DOHH2 (cell line): ENCODE data around the gene WHAMM.

Source experiments
- H3F3A ChIP-seq: fragments of 200-600 bp; sonication (generic), shearing (Covaris generic); 2 replicates; pipeline ENCODE4 v1.6.0; 2016; ENCODE audit warnings: antibody characterized with exemption, mild to moderate bottlenecking; ENCODE audit not compliant: control insufficient read depth, insufficient read depth
- H3K27ac ChIP-seq: fragments of 200-600 bp; sonication (generic); 2 replicates; pipeline ENCODE4 v1.5.1; 2014; ENCODE audit warnings: low read depth, mild to moderate bottlenecking, low read length, moderate library complexity
- H3K27me3 ChIP-seq: fragments of 200-600 bp; sonication (generic); 2 replicates; pipeline ENCODE4 v1.6.1; 2014; ENCODE audit warnings: mild to moderate bottlenecking, low read length, mixed read lengths; ENCODE audit not compliant: control insufficient read depth
- H3K36me3 ChIP-seq: fragments of 200-600 bp; sonication (generic); 2 replicates; pipeline ENCODE4 v1.6.1; 2014; ENCODE audit warnings: mild to moderate bottlenecking, low read length, moderate library complexity, mixed read lengths; ENCODE audit not compliant: control insufficient read depth
- H3K4me1 ChIP-seq: fragments of 200-600 bp; sonication (generic); 2 replicates; pipeline ENCODE4 v1.6.1; 2014; ENCODE audit warnings: mild to moderate bottlenecking, low read length, mixed read lengths; ENCODE audit not compliant: control insufficient read depth
- H3K4me2 ChIP-seq: fragments of 200-600 bp; sonication (generic); 2 replicates; pipeline ENCODE4 v1.6.0; 2014; ENCODE audit warnings: mild to moderate bottlenecking, low read length, moderate library complexity
- H3K4me3 ChIP-seq: fragments of 200-600 bp; sonication (generic); 2 replicates; pipeline ENCODE4 v1.5.1; 2014; ENCODE audit warnings: mild to moderate bottlenecking, low read length, mixed read lengths
- H3K79me2 ChIP-seq: fragments of 200-600 bp; sonication (generic); 2 replicates; pipeline ENCODE4 v1.6.1; 2014; ENCODE audit warnings: mild to moderate bottlenecking, low read length, mixed read lengths; ENCODE audit not compliant: control insufficient read depth
- H3K9me2 ChIP-seq: fragments of 200-600 bp; sonication (generic); replicated peaks from 2 replicates; pipeline ENCODE4 v1.6.1; 2014; ENCODE audit warnings: mild to moderate bottlenecking, low read length, mixed read lengths; ENCODE audit not compliant: control insufficient read depth
- H3K9me3 ChIP-seq: fragments of 200-600 bp; sonication (generic); 2 replicates; pipeline ENCODE4 v1.6.1; 2014; ENCODE audit warnings: antibody characterized with exemption, low read length, mixed read lengths; ENCODE audit not compliant: control insufficient read depth, insufficient read depth
- H4K20me1 ChIP-seq: fragments of 200-600 bp; sonication (generic); 2 replicates; pipeline ENCODE4 v1.6.0; 2014; ENCODE audit warnings: low read depth, mild to moderate bottlenecking, antibody characterized with exemption, low read length, moderate library complexity; ENCODE audit not compliant: control insufficient read depth, insufficient read depth
- EZH2phosphoT487 ChIP-seq: fragments of 200-600 bp; sonication (generic); IDR thresholded peaks from 2 replicates; pipeline ENCODE4 v1.6.1; 2017; ENCODE audit warnings: borderline replicate concordance, mild to moderate bottlenecking, antibody characterized with exemption, low read length, moderate library complexity, mixed read lengths
- TF ChIP-seq, protein P1 (sequence below): fragments of 200-600 bp; sonication (generic); IDR thresholded peaks from one replicate; pipeline ENCODE4 v1.5.1; 2014; ENCODE audit warnings: antibody characterized with exemption, mild to moderate bottlenecking, low read depth, low read length; ENCODE audit not compliant: poor library complexity, severe bottlenecking

The WHAMM gene

GRCh38 chr15:82798531-82799166 is 10.8 kb upstream of the WHAMM start:
- Histone ChIP-seq H3K9me3 (no peaks in the 10 kb centered on the region), H3K4me2 (no peak overlapping the region), H3K27me3 (no peaks in the 10 kb centered on the region), H3F3A (no peaks in the 10 kb centered on the region), H3K4me3 (no peak overlapping the region), H4K20me1 (0 out of 2 replicates have a peak, but pooled peaks cover 2% of the 10 kb centered on the region), H3K79me2 (no peaks in the 10 kb centered on the region), H3K9me2 (no peaks in the 10 kb centered on the region), H3K27ac (no peak overlapping the region), H3K36me3 (no peaks in the 10 kb centered on the region), H3K4me1 (no peaks in the 10 kb centered on the region)
- TF ChIP-seq EZH2phosphoT487: no peak
- TF ChIP-seq, protein P1, sequence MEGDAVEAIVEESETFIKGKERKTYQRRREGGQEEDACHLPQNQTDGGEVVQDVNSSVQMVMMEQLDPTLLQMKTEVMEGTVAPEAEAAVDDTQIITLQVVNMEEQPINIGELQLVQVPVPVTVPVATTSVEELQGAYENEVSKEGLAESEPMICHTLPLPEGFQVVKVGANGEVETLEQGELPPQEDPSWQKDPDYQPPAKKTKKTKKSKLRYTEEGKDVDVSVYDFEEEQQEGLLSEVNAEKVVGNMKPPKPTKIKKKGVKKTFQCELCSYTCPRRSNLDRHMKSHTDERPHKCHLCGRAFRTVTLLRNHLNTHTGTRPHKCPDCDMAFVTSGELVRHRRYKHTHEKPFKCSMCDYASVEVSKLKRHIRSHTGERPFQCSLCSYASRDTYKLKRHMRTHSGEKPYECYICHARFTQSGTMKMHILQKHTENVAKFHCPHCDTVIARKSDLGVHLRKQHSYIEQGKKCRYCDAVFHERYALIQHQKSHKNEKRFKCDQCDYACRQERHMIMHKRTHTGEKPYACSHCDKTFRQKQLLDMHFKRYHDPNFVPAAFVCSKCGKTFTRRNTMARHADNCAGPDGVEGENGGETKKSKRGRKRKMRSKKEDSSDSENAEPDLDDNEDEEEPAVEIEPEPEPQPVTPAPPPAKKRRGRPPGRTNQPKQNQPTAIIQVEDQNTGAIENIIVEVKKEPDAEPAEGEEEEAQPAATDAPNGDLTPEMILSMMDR: no peak

DNA sequence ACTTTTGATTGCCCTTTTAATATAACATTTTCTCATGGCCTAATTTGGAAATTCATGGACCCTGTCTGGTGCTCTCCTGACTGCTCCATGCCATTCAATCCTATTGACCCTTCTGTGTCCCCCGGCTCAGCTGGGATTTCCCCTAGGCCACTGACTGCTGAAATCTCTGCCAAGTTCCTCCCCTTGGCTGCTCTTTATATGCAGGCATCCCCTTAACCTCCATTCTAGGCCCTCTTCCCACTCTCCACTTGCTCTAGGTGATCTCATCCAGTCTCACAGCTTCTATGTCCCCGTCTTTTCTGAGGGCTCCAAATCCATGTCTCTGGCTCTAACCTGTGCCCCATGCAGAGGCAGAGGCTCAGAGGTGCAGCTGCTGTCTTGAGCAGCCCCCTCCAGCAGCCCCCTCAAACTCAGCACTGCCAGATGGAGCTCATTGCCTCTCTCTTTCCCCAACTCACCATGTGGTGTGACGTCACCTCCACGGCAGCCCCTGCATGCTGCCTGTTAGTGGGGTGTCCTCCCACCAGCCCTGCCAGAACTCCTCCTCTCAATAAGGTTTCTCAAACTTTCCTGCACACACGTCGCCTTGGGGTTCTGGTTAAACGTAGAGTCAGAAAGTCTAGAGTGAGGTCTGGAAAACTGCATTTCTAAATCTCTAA is 10.1 kb upstream of the WHAMM start:
- no peaks in the 10 kb centered on the region for H3K9me3 ChIP-seq
- no peak overlapping the region for H3K4me3 ChIP-seq
- H4K20me1 ChIP-seq: 0 out of 2 replicates have a peak, but pooled peaks cover 2% of the 10 kb centered on the region
- TF ChIP-seq, protein P1: no peak
- no peak for TF ChIP-seq EZH2phosphoT487
- H3K9me2 ChIP-seq: no peaks in the 10 kb centered on the region
- no peak overlapping the region for H3K4me2 ChIP-seq
- H3K27ac ChIP-seq: no peak overlapping the region
- H3F3A ChIP-seq: no peaks in the 10 kb centered on the region
- no peaks in the 10 kb centered on the region for H3K4me1 ChIP-seq
- no peaks in the 10 kb centered on the region for H3K27me3 ChIP-seq
- no peaks in the 10 kb centered on the region for H3K36me3 ChIP-seq
- no peaks in the 10 kb centered on the region for H3K79me2 ChIP-seq

DNA sequence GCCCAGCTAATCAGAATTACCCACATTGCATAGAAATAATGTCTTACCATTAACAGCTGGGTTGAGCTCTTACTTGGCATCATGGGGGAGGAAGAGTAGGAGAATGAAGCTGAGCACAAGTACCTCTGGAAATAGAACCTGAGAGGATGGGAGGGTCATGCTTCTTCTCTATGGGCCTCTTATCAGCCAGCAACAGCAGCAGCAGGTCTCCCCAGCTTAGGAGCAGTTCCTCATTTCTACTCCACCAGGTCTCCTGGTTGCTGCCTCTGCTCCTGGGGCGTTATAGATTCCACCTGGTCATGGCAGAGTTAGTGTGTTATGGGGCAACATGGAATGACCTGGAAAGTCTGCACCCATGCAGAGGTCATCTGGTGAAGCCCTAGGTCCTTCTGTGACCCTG is 6.9 kb upstream of the WHAMM start:
- no peaks in the 10 kb centered on the region for H3K9me2 ChIP-seq
- 0 out of 2 replicates have a peak, but pooled peaks cover 2% of the 10 kb centered on the region for H4K20me1 ChIP-seq
- H3K36me3 ChIP-seq: no peaks in the 10 kb centered on the region
- H3K79me2 ChIP-seq: no peaks in the 10 kb centered on the region
- H3K4me1 ChIP-seq: peaks cover 25% of the 10 kb centered on the region
- H3K9me3 ChIP-seq: no peaks in the 10 kb centered on the region
- TF ChIP-seq, protein P1: no peak
- TF ChIP-seq EZH2phosphoT487: no peak
- no peaks in the 10 kb centered on the region for H3K27me3 ChIP-seq
- H3K27ac ChIP-seq: no peak overlapping the region
- peaks cover 16% of the 10 kb centered on the region for H3F3A ChIP-seq
- no peak overlapping the region for H3K4me3 ChIP-seq
- H3K4me2 ChIP-seq: no peak overlapping the region
